GM21423 (cell line): ENCODE data around the gene EMP2.
A peak's percentile ranks its signal among the peaks of the same experiment; 100 is the strongest.
"Not testable (repeated sequence)": the region's sequence is repeated elsewhere in the genome, so short reads cannot be mapped to it uniquely, and the experiment has no call there.

Source experiments
- ATAC-seq: cut with Tn5 transposase; IDR thresholded peaks from one replicate; pipeline ENCODE4 v1.9.1; 2021; ENCODE audit warnings: mild to moderate bottlenecking, moderate library complexity; ENCODE audit not compliant: unreplicated experiment

The EMP2 gene

DNA sequence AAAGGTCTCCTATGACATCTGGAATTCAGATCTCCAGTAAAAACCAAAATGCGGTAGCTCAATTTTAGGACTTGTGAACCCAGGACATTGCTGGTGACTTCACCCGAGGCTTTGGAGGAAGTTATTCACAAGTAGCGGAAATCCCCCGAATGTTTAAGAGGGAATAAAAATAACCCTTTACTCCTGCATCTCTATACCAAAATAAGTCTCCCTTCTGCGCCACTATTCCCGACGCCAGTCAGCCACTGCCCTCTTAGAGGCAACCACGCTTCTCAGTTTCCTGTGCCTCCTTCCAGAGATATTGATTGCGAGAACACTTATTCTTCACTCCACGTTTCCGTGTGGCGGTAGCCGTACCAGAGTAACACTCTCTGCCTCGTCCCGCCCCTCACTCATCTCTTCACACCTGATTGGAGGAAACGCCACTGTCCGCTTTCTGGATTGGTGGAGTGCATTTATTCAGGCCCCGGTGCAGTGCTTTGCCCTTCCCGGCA lies 27.4 kb downstream of the EMP2 start:
- peak; percentile 92 for ATAC-seq

DNA sequence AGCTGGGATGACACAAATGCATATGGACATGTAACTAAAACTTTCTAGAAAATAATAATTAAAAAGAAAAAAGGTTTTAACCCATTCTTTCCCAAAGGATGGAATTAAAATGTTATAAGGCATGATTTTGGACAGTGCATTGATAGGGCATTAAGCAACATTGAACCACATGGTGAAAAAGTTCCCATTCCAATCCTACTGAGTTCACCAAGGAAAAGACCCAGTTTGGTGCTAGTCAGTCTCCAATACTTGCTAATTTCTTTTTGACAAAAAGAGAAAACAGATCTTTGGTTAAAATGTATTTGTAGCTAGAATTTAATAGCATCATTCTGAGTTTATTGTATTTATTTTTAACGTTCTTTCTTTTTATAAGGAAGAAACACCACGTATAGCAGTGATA lies 28.1 kb downstream of the EMP2 start:
- no peak for ATAC-seq

GRCh38 chr16:10551881-10552280 lies 28.5 kb downstream of the EMP2 start:
- ATAC-seq: no peak

GRCh38 chr16:10548404-10548803 lies 32.0 kb downstream of the EMP2 start:
- ATAC-seq: no peak

GRCh38 chr16:10547708-10548107 lies 32.7 kb downstream of the EMP2 start:
- ATAC-seq: no peak

- ATAC-seq: no peak
Observed at GRCh38 chr16:10543231-10543977, 37.0 kb downstream of the EMP2 start.

DNA sequence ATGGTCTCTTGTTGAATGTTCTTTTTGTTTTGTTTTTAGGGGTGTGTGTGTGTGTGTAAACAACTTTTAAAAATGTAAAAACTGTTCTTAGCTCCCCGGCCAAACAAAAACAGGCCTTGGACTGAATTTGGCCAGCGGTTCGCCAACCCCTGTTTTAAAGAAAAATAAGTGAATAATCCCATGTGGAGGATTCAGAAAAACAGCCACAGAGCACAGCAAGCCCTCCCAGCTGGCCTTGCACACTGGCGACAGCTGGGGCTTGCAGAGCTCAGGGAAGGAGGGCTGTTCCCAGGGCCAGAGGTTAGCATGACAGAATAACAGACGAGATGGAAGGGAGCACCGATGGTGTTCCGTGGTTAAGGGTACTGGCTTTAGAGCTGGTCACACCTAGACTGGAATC lies 39.0 kb downstream of the EMP2 start:
- no peak for ATAC-seq

- no peak for ATAC-seq
Observed at GRCh38 chr16:10539793-10540192, 40.6 kb downstream of the EMP2 start.

DNA sequence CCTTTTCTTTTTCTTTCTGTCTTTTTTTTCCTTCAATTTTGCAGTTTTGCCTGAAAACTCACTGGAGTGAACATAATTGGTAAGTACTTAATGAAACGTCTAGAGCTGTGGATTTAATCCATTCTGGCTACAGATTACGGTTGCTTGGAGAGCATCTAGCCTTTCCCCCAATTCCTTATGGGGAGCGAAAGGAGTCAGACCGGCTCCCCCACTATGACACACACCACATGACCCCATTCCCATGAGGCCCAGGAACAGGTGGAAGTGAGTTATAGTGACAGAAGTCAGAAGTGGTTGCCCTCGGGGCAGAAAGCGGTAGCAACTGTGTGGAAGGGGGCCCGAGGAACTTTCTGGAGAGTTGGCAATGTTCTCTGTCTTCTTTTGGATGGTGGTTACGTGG lies 41.2 kb downstream of the EMP2 start:
- ATAC-seq: no peak

GRCh38 chr16:10538583-10538982 lies 41.8 kb downstream of the EMP2 start:
- ATAC-seq: no peak

DNA sequence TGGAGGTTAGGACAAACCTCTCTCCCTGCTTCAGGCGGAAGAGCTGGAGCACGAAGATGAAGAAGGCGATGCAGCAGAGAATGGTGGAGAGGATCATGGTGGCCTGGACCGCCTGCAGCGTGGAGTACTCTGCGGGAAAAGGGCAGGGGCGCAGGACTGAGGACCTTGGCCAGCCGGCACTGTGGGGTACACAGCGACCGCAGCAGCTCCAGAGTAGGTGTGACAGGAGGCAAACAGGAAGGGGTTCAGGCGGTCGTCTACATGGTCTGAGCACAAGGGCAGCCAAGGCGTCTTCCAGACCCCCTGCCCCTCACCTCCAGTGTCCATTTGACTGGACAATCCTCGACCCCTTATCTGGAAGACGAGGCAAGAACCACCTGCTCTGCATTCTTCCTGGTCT lies 42.5 kb downstream of the EMP2 start:
- ATAC-seq: no peak

- ATAC-seq: no peak
Observed at GRCh38 chr16:10536814-10537389, 43.5 kb downstream of the EMP2 start.

DNA sequence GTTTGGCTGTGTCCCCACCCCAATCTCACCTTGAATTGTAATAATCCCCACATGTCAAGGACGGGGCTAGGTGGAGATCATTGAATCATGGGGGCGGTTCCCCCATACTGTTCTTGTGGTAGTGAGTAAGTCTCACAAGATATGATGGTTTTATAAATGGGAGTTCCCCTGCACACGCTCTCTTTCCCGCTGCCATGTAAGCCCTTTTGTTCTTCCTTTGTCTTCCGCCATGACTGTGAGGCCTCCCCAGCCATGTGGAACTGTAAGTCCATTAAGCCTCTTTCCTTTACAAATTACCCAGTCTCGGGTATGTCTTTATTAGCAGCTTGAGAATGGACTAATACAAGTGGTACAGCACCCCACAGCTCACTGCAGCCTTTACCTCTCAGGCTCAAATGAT lies 44.1 kb downstream of the EMP2 start:
- ATAC-seq: not testable (repeated sequence)

DNA sequence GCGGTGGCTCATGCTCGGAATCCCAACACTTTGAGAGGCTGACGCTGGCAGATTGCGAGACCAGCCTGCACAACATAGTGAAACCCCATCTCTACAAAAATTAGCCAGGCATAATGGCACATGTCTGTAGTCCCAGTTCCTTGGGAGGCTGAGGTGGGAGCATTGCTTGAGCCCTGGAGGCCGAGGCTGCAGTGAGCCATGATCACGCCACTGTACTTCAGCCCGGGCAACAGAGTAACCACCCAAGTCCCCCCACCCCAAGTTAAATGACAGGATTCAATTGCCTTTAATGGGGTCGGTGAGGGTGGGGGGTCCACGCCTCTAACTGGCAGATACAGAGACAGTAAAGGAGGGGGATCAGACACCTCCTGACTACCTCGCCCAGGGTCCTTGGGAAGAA lies 44.9 kb downstream of the EMP2 start:
- no peak for ATAC-seq

- ATAC-seq: no peak
Observed at GRCh38 chr16:10534748-10535147, 45.6 kb downstream of the EMP2 start.

DNA sequence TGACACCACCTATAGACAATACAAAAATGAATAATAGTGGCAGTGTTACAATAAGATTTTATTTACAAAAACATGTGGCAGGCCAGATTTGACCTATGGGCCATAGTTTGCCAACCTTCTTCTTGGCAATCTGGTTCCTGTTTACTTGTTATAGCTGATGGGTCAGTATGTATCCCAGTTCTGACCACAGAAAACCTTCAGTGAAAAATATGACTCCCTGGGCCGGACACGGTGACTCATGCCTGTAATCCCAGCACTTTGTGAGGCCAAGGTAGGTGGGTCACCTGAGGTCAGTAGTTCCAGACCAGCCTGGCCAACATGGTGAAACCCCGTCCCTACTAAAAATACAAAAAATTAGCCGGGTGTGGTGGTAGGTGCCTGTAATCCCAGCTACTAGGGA lies 46.8 kb downstream of the EMP2 start:
- not testable (repeated sequence) for ATAC-seq

DNA sequence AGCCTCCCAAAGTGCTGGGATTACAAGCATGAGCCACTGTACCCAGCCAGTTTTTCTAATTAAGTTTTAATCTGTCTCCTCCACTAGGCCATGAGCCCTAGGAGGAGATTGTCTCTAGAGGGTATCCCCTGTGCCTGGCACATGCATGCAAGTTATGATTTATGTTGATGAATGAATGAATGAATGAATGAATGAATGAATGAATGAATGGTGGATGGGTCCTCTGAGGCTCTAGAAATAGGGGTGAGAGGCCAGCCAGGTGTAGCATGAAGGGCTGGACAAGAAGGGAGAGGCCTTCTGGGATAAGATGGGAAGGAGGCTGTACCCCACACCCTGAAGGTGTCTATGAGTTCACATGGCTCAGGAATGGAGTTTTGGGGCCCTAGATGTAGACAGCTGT lies 48.8 kb downstream of the EMP2 start:
- no peak for ATAC-seq

- no peak for ATAC-seq
Observed at GRCh38 chr16:10530685-10531084, 49.7 kb downstream of the EMP2 start.

- ATAC-seq: no peak
Observed at GRCh38 chr16:10529895-10530669, 50.3 kb downstream of the EMP2 start.

DNA sequence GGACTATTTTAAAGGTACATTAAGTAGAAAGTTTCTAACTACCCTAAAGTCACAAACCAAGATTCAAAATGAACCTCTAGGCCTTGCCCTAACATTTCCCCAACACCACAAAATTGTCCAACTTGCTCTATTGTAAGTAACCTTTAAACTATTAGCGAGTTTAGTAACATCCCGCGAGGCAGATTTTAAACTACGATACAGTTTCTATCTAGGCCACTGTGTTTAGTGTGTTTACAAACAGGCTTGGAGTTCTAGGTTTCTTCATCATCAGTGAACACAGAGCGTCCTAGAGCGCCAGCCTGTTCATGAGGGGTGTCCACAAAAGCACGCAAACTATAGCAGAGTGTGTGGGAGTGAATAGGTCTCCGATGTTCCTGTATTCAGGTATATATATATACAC lies 51.8 kb downstream of the EMP2 start:
- no peak for ATAC-seq

- no peak for ATAC-seq
Observed at GRCh38 chr16:10526962-10527361, 53.4 kb downstream of the EMP2 start.
